Thoracic aorta (tissue), 2 donors: ENCODE results near the gene ABCB9. TPM values are rescaled to one million over a fixed set of nuclear protein-coding genes. Genes with fewer than 3 reads are reported as not detected.

Experiments
- ATAC-seq: fragments of 150-250 bp; one replicate; pipeline ENCODE4 v1.8.0; 2017; ENCODE audit warnings: low read depth; ENCODE audit not compliant: insufficient number of reproducible peaks, low FRiP score
- DNase-seq: peaks from one replicate; pipeline ENCODE4 v3.0.0-alpha.2; 2020; ENCODE audit warnings: low spot score
- H3K27ac ChIP-seq, 2 donors: fragments of 200-600 bp; sonication (generic); 1 replicate in 1 of 2; 2 replicates in 1 of 2; pipeline ENCODE4 v1.5.1; 2016; ENCODE audit warnings: mild to moderate bottlenecking in 2 of 2, moderate library complexity in 2 of 2
- H3K27me3 ChIP-seq: fragments of 200-600 bp; sonication (generic); replicated peaks from 2 replicates; pipeline ENCODE4 v1.6.0; 2016; ENCODE audit warnings: mild to moderate bottlenecking; ENCODE audit not compliant: insufficient read depth
- H3K36me3 ChIP-seq: fragments of 200-600 bp; sonication (generic); one replicate; pipeline ENCODE4 v1.5.1; 2016
- H3K4me1 ChIP-seq, 2 donors: fragments of 200-600 bp; sonication (generic); 1 replicate in 1 of 2; 2 replicates in 1 of 2; pipeline versions ENCODE4 v1.5.1 to v1.6.0; 2016; ENCODE audit warnings: low read depth in 2 of 2, mild to moderate bottlenecking in 1 of 2; ENCODE audit not compliant: control insufficient read depth in 1 of 2
- H3K4me3 ChIP-seq: fragments of 200-600 bp; sonication (generic); 2 replicates; pipeline ENCODE4 v1.5.1; 2016; ENCODE audit warnings: mild to moderate bottlenecking
- H3K9me3 ChIP-seq: fragments of 200-600 bp; sonication (generic); 2 replicates; pipeline ENCODE4 v1.5.1; 2016
- CTCF ChIP-seq: fragments of 200-600 bp; sonication (generic); IDR thresholded peaks from one replicate; pipeline ENCODE4 v1.5.1; 2019; ENCODE audit warnings: antibody characterized with exemption
- total RNA-seq, 2 donors: library from RNA; depleted of rRNA; stranded (reverse); fragments of >200 nt; gene quantifications; one replicate each; pipeline versions ENCODE4 v1.1.0 to v1.2.3, GENCODE V29; 2016

ABCB9 gene
- total RNA-seq, 2 donors from 2014 or later = 6.3 to 7.0 TPM

DNA sequence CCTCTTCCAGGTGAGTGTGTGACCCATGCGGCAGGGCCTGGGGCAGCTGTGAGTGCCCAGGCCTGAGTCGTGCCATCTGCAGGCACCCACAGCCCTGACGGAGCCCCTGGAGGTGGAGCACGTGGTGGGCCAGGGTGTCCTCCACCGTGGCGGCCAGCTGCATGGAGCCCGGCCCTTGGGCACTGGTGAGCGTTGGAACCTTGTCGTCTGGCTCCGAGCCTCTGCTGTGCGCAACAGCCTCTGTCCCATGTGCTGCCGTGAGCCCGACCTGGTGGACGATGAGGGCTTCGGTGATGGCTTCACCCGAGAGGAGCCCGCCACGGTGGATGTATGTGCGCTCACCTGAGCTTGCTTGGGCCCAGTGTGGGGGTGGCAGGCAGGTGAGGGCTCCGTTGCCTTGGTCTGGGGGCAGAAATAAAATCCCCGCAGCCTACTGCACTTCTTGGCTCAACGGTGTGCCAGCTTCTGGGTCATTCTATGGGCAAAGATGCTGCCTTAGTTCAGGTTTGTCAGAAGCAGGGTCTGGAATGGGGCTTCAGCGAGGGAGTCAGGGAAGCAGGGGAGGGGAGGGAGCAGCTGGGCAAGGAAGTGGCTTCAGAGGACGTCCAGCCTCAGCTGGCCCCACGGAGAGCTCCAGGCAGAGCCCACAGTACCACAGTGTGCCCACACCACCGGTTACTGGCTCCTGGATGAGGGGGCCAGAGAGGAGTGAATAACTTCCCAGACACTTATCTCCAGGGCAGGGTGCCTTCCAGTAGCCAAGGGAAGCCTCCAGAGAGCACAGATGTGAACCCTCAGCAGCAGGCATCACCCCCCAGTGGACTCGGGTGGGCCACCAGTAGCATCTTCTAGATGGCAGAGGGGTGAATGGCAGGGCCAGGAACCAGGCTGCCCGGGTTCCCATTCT is 13.0 kb upstream of the ABCB9 start:
- peak overlapping the region in 1 of 2 donors; percentile 89 for H3K27ac ChIP-seq
- peak overlapping the region; percentile 93 for H3K4me3 ChIP-seq
- ATAC-seq = no peak
- no peaks in the 10 kb centered on the region for H3K27me3 ChIP-seq
- no peaks in the 10 kb centered on the region for H3K36me3 ChIP-seq
- no peak for DNase-seq
- H3K9me3 ChIP-seq = no peaks in the 10 kb centered on the region
- no peak for TF ChIP-seq CTCF
- H3K4me1 ChIP-seq = peaks cover 43 to 81% of the 10 kb centered on the region in 2 donors

DNA sequence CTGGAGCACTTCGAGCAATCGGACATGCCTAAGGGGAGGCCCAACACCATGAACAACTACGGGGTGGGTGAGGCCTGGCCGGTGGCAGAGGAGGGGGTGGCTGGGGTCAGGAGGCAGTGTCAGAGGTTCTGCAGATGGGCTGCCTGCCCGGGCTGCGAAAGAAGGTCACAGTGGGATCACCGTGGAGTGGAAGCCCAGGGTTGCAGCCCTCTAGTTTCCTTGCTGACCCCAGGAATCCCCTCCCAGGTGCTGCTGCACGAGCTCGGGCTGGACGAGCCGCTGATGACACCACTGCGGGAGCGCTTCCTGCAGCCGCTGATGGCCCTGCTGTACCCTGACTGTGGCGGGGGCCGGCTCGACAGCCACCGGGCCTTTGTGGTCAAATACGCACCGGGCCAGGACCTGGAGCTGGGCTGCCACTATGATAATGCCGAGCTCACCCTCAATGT is 12.3 kb upstream of the ABCB9 start:
- no peak overlapping the region for H3K4me3 ChIP-seq
- H3K36me3 ChIP-seq = no peaks in the 10 kb centered on the region
- TF ChIP-seq CTCF = no peak
- no peak for DNase-seq
- H3K9me3 ChIP-seq = no peaks in the 10 kb centered on the region
- peaks cover 43 to 80% of the 10 kb centered on the region in 2 donors for H3K4me1 ChIP-seq
- ATAC-seq = no peak
- no peak overlapping the region for H3K27ac ChIP-seq
- H3K27me3 ChIP-seq = no peaks in the 10 kb centered on the region

DNA sequence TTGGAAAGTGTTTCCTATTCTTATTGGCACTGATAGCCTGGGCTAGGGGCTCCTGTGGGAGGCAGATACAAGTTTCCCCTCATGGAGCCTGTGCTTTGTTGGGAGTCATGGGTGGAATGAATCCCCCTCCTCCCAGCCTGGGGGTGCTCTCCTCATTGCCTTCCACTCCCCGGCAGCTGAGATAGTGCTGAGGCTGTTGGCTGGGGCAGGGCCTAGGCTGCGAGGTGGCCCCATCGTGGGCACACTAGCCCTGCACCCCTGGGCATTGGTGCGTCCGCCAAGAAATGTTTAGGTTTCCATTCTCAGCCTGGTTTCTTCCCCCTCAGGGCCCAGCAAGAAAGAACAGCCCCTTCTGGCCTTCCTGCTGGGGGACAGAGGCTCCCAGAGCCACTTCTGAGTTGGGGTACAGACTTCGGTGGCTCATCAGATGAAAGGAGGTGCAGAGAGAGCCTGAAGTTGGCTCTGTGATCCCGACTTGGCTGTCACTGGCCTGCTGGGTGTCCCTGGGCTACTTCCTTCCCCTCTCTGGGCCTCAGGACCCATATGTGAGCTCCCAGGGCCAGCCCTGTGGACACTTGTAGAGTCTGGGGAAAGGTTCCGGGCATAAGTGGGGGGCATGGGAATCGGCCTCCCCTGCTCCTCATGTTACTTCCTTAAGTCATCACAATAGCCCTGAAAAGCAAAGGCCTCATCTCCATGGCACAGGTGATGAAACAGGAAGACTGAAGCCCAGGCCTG is 11.6 kb upstream of the ABCB9 start:
- H3K9me3 ChIP-seq = no peaks in the 10 kb centered on the region
- ATAC-seq = no peak
- no peak for TF ChIP-seq CTCF
- no peaks in the 10 kb centered on the region for H3K36me3 ChIP-seq
- DNase-seq = no peak
- no peaks in the 10 kb centered on the region for H3K27me3 ChIP-seq
- H3K4me3 ChIP-seq = no peak overlapping the region
- H3K27ac ChIP-seq = no peak overlapping the region
- peaks cover 36 to 73% of the 10 kb centered on the region in 2 donors for H3K4me1 ChIP-seq

- no peak overlapping the region for H3K27ac ChIP-seq
Observed at GRCh38 chr12:122977153-122977552, 10.9 kb upstream of the ABCB9 start.

More at GRCh38 chr12:122977153-122977552, 10.9 kb upstream of the ABCB9 start:
- H3K4me1 ChIP-seq = peaks cover 31 to 66% of the 10 kb centered on the region in 2 donors
- H3K36me3 ChIP-seq = no peaks in the 10 kb centered on the region
- TF ChIP-seq CTCF = no peak
- H3K27me3 ChIP-seq = no peaks in the 10 kb centered on the region
- no peak for ATAC-seq
- H3K9me3 ChIP-seq = no peaks in the 10 kb centered on the region
- no peak for DNase-seq
- no peak overlapping the region for H3K4me3 ChIP-seq
